Fibroblast of skin of abdomen (primary cell): Measurements from ENCODE around the gene UBR2.
A peak's percentile ranks its signal among the peaks of the same experiment; 100 is the strongest.
"Not testable (repeated sequence)": the region's sequence is repeated elsewhere in the genome, so short reads cannot be mapped to it uniquely, and the experiment has no call there.

Experiments used
- DNase-seq: peaks from one replicate; pipeline ENCODE4 v3.0.0-alpha.2; 2013

The UBR2 gene

GRCh38 chr6:42618686-42619085, 54.9 kb downstream of the UBR2 start:
- peak; percentile 63 for DNase-seq

- DNase-seq: no peak
Observed at GRCh38 chr6:42619963-42620362, 56.1 kb downstream of the UBR2 start.

GRCh38 chr6:42624601-42625000, 60.8 kb downstream of the UBR2 start:
- DNase-seq: no peak

DNA sequence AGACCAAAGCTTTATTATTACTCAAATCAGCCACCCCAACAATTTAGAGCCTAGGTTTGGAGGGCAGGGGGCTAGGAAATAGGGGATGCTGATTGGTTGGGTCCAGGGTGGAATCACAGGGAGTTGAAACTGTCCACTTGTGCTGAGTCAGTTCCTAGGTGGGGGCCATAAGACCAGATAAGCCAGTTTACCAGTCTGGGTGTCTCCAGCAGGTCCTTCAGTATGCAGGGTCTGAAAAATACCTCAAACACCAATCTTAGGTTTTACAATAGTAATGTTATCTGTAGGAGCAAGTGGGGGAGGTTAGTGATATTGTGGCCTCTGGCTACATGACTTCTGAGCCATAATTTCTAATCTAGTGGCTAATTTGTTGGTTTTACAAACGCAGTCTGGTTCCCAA, 63.2 kb downstream of the UBR2 start:
- DNase-seq: no peak

GRCh38 chr6:42627674-42628073, 63.8 kb downstream of the UBR2 start:
- peak; percentile 7 for DNase-seq

DNA sequence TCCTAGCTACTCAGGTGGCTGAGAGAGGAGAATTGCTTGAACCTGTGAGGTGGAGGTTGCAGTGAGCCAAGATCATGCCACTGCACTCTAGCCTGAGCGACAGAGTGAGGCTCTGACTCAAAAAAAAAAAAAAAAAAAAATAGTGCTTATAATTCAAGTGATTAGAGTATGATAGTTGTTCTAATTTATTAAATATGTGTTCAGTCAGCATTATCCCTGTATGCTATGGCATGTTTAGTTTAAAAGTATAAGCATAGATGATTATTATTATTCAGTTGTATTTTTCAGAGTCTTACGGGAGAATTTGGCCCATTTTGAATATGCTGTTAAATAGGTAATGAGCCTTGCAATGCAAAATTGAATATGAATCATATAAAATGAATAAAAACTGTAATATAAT, 64.8 kb downstream of the UBR2 start:
- no peak for DNase-seq

DNA sequence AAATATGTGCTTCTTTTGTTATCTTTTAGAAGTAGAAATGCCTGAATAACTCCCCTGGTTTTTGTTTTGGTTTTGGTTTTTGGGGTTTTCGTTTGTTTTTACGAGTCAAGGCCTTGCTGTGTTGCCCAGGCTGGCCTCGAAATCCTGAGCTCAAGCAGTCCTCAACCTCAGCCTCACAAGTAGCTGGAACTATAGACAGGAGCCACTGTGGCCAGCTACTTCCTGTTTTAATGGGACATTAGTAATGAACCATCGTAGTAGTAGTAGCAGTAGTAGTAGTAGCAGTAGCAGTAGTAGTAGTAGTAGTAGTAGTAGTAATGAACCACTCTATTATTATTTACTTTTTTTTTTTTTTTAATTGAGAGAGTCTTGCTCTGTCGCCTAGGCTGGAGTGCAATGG, 66.0 kb downstream of the UBR2 start:
- no peak for DNase-seq

DNA sequence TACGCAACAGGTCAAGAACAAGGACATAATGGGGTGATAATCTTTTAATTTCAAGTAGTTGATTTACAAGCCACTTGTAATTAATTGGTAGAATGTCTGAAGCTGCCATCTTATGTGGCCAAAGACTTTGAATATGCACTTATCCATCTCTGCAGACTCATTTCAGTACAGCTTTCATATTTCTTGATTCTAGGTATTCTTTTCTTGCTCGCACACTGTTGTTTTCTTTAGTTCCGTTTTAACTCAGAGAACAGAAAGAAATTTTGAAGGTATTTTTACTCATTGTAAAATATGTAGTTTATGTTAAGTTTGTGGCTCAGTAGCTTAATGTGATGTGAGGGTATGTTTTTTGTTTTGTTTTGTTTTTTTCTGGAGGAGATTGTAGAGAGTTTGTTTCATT, 73.9 kb downstream of the UBR2 start:
- no peak for DNase-seq

DNA sequence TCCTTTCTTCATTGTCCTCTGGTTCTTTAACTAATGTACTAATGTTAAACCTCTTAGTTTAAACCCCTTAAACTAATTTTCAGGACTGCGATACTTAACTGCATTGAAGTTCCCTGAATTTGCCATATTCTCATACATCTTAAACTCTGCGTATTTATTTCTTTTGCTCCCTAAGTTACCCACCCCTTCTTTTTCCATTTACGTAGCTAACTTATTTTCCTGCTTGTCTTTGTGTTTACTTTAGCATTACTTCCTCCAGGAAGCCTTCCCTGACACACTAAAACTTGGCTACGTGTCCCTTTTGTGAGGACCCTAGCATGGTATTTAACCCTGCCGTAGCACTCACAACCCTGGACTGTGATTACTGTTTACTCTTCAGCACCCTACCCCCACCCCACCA, 79.0 kb downstream of the UBR2 start:
- no peak for DNase-seq

DNA sequence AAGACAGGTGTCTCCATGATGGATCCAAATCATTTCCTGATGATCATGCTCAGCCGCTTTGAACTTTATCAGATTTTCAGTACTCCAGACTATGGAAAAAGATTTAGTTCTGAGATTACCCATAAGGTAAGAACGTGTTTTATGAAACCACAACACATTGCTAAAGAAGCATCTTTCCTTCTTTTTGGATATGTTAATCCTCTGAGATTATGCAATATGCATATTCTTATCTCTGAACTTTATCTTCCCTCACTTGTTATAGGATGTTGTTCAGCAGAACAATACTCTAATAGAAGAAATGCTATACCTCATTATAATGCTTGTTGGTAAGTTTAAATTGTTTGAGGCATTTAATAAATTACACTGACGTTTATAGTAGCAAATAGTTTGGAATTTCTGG, 80.4 kb downstream of the UBR2 start:
- no peak for DNase-seq

DNA sequence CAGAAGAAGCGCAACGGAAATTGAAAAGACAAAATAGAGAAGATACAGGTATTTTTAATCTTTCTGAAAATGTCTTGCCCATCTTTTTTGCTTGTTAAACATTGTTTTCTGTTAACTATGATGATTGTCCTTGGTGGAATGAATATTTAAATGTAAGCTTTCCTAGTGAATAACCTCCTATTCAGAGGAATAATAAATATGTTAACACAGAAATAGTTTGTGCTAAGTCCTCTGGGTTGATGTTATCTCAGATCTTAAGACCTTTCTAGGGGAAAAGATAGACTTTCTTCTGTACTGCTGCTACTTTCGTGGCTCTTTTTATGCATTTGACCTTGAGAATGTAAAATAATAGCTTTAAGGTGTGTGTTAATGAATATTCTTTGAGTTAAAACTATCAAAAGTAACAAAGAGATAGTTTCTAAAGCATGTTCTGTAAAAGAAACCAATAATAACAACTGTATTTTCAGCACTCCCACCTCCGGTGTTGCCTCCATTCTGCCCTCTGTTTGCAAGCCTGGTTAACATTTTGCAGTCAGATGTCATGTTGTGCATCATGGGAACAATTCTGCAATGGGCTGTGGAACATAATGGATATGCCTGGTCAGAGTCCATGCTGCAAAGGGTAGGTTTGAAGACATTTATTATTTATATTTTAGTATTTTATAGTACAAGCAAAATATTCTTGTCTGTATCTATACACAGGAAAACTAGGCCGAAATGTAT, 88.4 kb downstream of the UBR2 start:
- DNase-seq: no peak

- DNase-seq: no peak
Observed at GRCh38 chr6:42653851-42654250, 90.0 kb downstream of the UBR2 start.

DNA sequence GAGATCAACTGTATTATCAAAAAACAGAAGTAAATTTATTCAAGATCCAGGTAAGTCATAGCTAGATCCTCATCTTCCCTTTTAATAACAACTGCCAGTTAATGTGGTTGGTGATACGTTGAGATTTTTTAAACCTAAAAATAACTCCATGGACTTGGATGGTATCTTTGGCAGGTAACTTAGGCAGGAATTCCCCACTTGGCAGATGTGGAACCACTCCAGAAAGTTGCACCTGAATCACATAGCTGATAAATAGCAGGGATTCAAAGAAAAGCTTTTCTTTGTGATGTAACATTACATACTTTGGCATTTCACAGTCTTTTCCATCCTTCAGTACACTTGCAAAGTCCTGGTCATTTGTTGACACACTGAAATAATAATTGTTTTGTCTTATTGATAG, 96.0 kb downstream of the UBR2 start:
- DNase-seq: no peak

DNA sequence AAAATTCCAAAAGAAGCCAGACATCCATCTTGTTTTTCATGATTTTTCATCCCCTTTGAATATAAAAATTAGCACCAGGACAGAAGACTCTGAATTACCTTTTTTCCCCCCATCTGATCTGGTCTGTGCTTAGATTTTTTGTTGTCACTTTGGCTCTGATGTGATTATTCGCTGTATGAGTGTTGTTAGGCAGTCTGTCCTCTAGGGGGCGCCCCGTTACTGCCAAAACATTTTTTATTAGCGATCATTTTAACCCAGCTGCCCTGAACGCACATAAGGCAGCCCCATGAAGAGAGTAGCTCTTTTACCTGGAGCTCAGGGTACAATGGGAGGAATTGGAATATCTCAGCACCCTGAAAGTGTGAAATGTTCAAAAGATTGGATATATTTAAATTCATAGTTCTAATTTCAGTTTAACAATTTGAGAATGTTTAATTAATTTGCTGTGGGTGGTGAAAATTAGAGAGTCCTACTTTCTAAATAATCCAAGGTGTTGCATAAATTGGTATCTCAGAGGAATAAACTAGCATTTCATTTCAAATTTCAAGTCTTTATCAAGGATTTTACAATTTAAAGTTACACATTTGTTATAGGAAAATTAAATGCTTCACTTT, 97.8 kb downstream of the UBR2 start:
- DNase-seq: peak; percentile 66

- DNase-seq: no peak
Observed at GRCh38 chr6:42664718-42665117, 100.9 kb downstream of the UBR2 start.

- DNase-seq: not testable (repeated sequence)
Observed at GRCh38 chr6:42674368-42674767, 110.5 kb downstream of the UBR2 start.

GRCh38 chr6:42674780-42675179, 111.0 kb downstream of the UBR2 start:
- no peak for DNase-seq

- no peak for DNase-seq
Observed at GRCh38 chr6:42679358-42679757, 115.5 kb downstream of the UBR2 start.

DNA sequence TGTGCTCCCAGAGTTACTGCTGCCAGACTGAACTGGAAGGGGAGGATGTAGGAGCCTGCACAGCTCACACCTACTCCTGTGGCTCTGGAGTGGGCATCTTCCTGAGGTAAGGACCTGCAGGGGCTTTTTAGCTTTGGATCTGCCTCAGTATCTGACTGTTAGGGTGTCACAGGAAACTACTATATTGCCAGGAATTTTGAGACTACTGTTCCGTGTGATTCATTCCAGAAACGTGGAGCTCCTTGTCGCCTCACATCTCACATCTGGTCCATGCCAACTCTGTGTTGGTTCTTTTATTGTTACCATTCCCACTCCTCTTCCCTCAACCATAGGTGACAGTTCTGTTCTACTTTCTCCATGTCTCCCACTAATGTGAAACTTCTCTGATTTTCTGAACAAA, 124.5 kb downstream of the UBR2 start:
- no peak for DNase-seq

- no peak for DNase-seq
Observed at GRCh38 chr6:42689371-42689770, 125.5 kb downstream of the UBR2 start.

GRCh38 chr6:42690151-42690702, 126.4 kb downstream of the UBR2 start:
- DNase-seq: no peak

DNA sequence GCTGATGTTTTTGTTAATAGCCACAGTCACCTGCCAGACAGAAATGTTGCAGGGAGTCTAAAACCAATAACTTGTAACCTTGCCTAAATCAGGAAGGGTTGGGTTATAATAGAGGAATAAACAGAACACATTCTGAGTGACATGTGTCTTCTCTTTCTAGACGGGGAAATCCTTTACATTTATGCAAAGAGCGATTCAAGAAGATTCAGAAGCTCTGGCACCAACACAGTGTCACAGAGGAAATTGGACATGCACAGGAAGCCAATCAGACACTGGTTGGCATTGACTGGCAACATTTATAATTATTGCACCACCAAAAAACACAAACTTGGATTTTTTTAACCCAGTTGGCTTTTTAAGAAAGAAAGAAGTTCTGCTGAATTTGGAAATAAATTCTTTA, 127.0 kb downstream of the UBR2 start:
- DNase-seq: no peak

GRCh38 chr6:42692137-42692911, 128.5 kb downstream of the UBR2 start:
- peak; percentile 50 for DNase-seq
